HepG2 (cell line): ENCODE measurements around the gene STARD13. TPM values are rescaled to one million over a fixed set of nuclear protein-coding genes. Genes with fewer than 3 reads are reported as not detected.

Experiments used
- ATAC-seq: fragments of 200-7000 bp; cut with Tn5 transposase; 3 replicates; pipeline ENCODE4 v1.9.1; 2020; ENCODE audit warnings: mild to moderate bottlenecking, moderate library complexity
- BruUV-seq: library from RNA; stranded (reverse); fragments of 400-500 nt; replicated peaks from 2 replicates; lab custom pipeline; 2021; lab: Mats Ljungman, UMichigan
- CTCF ChIA-PET: fragments of 300-600 bp; formaldehyde crosslinking; extraction: SDS; loops from one replicate; lab custom pipeline; 2021; ENCODE audit warnings: low total read pairs, inconsistent platforms, low intra/inter-chr PET ratio; lab: Yijun Ruan, JAX
- POLR2A ChIA-PET: fragments of 350-600 bp; sonication (Branson Sonifier 250); formaldehyde crosslinking; loops from one replicate; lab custom pipeline; 2020; ENCODE audit warnings: antibody characterized with exemption, inconsistent platforms; lab: Yijun Ruan, JAX
- DNase-seq: peaks from one replicate; pipeline ENCODE4 v3.0.0-alpha.2; 2015; ENCODE audit warnings: low spot score
- FAIRE-seq: peaks from 3 replicates; lab custom pipeline; 2011; peaks lifted over from hg19 to GRCh38; lab: Jason Lieb, UNC
- H2AFZ ChIP-seq: one replicate; pipeline ENCODE4 v1.6.1; 2011; ENCODE audit warnings: low read length, inconsistent platforms
- H3K27ac ChIP-seq: fragments of 300-600 bp; 3 replicates; pipeline ENCODE4 v1.8.0; 2011; ENCODE audit warnings: mixed run types, mild to moderate bottlenecking, mixed read lengths, low read length, inconsistent platforms; ENCODE audit not compliant: insufficient read depth; ENCODE audit errors: extremely low read length
- H3K27me3 ChIP-seq, 2 experiments: fragments of 200-600 bp in 1 of 2; 2 replicates in 1 of 2; 3 replicates in 1 of 2; pipeline versions ENCODE4 v1.6.0 to v1.8.0; 2011; ENCODE audit warnings: low read length in 2 of 2, mild to moderate bottlenecking in 2 of 2, moderate library complexity in 2 of 2, inconsistent platforms in 1 of 2; ENCODE audit not compliant: insufficient read depth in 2 of 2, control insufficient read depth in 1 of 2
- H3K36me3 ChIP-seq, 2 experiments: fragments of 200-600 bp in 1 of 2; replicated peaks in 1 of 2; 2 replicates in 1 of 2; 3 replicates in 1 of 2; pipeline versions ENCODE4 v1.5.1 to v1.8.0; 2011; ENCODE audit warnings: low read length in 2 of 2, inconsistent platforms in 1 of 2; ENCODE audit not compliant: insufficient read depth in 2 of 2, control insufficient read depth in 1 of 2
- H3K4me1 ChIP-seq: 2 replicates; pipeline ENCODE4 v1.5.1; 2012; ENCODE audit warnings: low read length, inconsistent platforms; ENCODE audit not compliant: insufficient read depth
- H3K4me2 ChIP-seq: 2 replicates; pipeline ENCODE4 v1.6.0; 2011; ENCODE audit warnings: low read depth, low read length, inconsistent platforms
- H3K4me3 ChIP-seq, 3 experiments: fragments of 200-600 bp in 1 of 3; sonication (generic), shearing (Covaris generic) in 1 of 3; replicated peaks in 1 of 3; 2 replicates each; pipeline ENCODE4 v1.5.1; 2011 to 2016; ENCODE audit warnings: low read length in 3 of 3, inconsistent platforms in 2 of 3, low read depth in 2 of 3, mild to moderate bottlenecking in 2 of 3, control low read depth in 1 of 3, mixed read lengths in 1 of 3; ENCODE audit not compliant: insufficient read depth in 1 of 3
- H3K79me2 ChIP-seq: one replicate; pipeline ENCODE4 v1.6.1; 2011; ENCODE audit warnings: low read length, inconsistent platforms; ENCODE audit not compliant: insufficient read depth
- H3K9ac ChIP-seq: 2 replicates; pipeline ENCODE4 v1.6.0; 2011; ENCODE audit warnings: mild to moderate bottlenecking, low read depth, low read length, inconsistent platforms; ENCODE audit not compliant: insufficient read depth
- H3K9me3 ChIP-seq: 2 replicates; pipeline ENCODE4 v1.5.1; 2012; ENCODE audit warnings: mild to moderate bottlenecking, low read length
- H4K20me1 ChIP-seq: 2 replicates; pipeline ENCODE4 v1.6.0; 2011; ENCODE audit warnings: inconsistent platforms, mild to moderate bottlenecking, low read length, moderate library complexity; ENCODE audit not compliant: insufficient read depth
- MTA1 ChIP-seq: sonication (generic); formaldehyde crosslinking; IDR thresholded peaks from 2 replicates; pipeline ENCODE4 v1.4.0; 2020; ENCODE audit warnings: missing genetic modification reagents, mild to moderate bottlenecking, borderline replicate concordance
- YEATS4 ChIP-seq: sonication (generic); formaldehyde crosslinking; IDR thresholded peaks from 2 replicates; pipeline ENCODE4 v1.4.0; 2020; ENCODE audit warnings: missing genetic modification reagents, borderline replicate concordance
- ZNF124 ChIP-seq: sonication (generic); formaldehyde crosslinking; IDR thresholded peaks from 2 replicates; pipeline ENCODE4 v1.4.0; 2020; ENCODE audit warnings: missing genetic modification reagents
- ZNF383 ChIP-seq: sonication (generic); formaldehyde crosslinking; IDR thresholded peaks from 2 replicates; pipeline ENCODE4 v1.4.0; 2020; ENCODE audit warnings: missing genetic modification reagents, mild to moderate bottlenecking, borderline replicate concordance
- ZNF512B ChIP-seq: sonication (generic); formaldehyde crosslinking; IDR thresholded peaks from 2 replicates; pipeline ENCODE4 v1.5.1; 2020; ENCODE audit warnings: missing genetic modification reagents, mild to moderate bottlenecking, borderline replicate concordance
- WGBS: methylation state at CpG from one replicate; pipeline ENCODE4 v1.1.6; 2017; ENCODE audit warnings: low lambda C conversion rate; 5-methylcytosine and 5-hydroxymethylcytosine counted together
- in situ Hi-C: cut with HindIII; loops from 2 replicates; pipeline ENCODE4 v1.10.0; 2017; ENCODE audit warnings: low pct_unique_long_range_greater_than_20kb; ENCODE audit not compliant: extremely low pct_ligation_motif_present
- intact Hi-C: fragments of 100-400 bp; cut with micrococcal nuclease; formaldehyde crosslinking; loops from one replicate; pipeline ENCODE4 v1.10.0; 2022; ENCODE audit not compliant: unreplicated experiment
- polyA plus RNA-seq, 8 experiments: library from polyadenylated mRNA; depleted of rRNA in 3 of 8; stranded (reverse) in 7 of 8; unstranded in 1 of 8; fragments of >200 nt; fragmentation: Illumina TruSeq in 4 of 8; extraction: Trizol in 4 of 8; gene quantifications; 2 replicates each; pipeline versions ENCODE4 v1.2.1 to v1.2.3, GENCODE V29; 2011 to 2016; ENCODE audit warnings: low read depth in 4 of 8, missing spikeins in 1 of 8, mixed read lengths in 1 of 8; ENCODE audit not compliant: insufficient read depth in 1 of 8
- total RNA-seq, 5 experiments: library from RNA; depleted of rRNA; stranded (reverse); fragments of >200 nt; fragmentation: Illumina TruSeq; extraction: Trizol; gene quantifications; 2 replicates each; pipeline ENCODE4 v1.2.3, GENCODE V29; 2016; ENCODE audit warnings: low read depth in 1 of 5

The STARD13 gene
- total and polyA plus RNA-seq, 2 of the 13 experiments (the other 11 are each of a cell fraction or from before 2014, with no cell fraction given) = 12.8 to 14.3 TPM

DNA sequence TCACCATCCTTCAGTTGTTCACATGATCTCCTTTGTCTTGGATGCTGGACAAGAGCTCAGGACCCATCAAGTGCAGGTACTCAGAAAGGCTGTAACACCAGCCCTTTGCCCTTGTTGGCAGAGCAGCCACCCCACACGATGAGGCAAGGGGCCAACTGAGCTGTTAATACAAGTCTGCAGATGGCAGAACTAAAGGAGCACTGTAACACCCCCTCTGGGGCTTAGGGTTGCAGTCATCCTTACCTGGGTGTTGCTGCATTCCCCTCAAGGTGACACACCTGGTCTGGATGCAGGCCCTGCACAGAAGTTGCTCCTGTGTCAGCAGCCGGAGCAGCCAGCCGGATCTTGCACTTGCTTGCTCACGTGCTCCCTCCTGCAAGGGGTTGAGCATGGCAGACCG, 52.0 kb downstream of the STARD13 start (continued):
- no peak for TF ChIP-seq ZNF512B
- no peak for TF ChIP-seq ZNF383 (CRISPR knock-in tag)
- TF ChIP-seq MTA1 (CRISPR knock-in tag) = no peak
- TF ChIP-seq, all 625 proteins: peak for 0

GRCh38 chr13:33232883-33233282, 52.7 kb downstream of the STARD13 start:
- Histone ChIP-seq H3K9ac (no peak overlapping the region), H3K4me3 (no peak overlapping the region), H4K20me1 (no peaks in the 10 kb centered on the region), H3K9me3 (peaks cover 21% of the 10 kb centered on the region), H3K4me2 (no peak overlapping the region), H3K4me1 (peaks cover 60% of the 10 kb centered on the region), H3K27me3 (no peaks in the 10 kb centered on the region), H2AFZ (no peak overlapping the region), H3K27ac (no peak overlapping the region), H3K36me3 (peaks cover 10 to 34% of the 10 kb centered on the region in 2 experiments), H3K79me2 (peaks cover 6% of the 10 kb centered on the region)
- ChIA-PET POLR2A (no interaction called here), CTCF (no interaction called here)
- TF ChIP-seq ZNF124 (CRISPR knock-in tag) (0 out of 2 replicates have a peak, but pooled peaks have one; percentile 42), YEATS4 (CRISPR knock-in tag) (no peak)
- in situ Hi-C loops = no loop called here
- no TSS peak for BruUV-seq
- intact Hi-C loops = no loop called here
- WGBS = 93% methylated on average over 2 of the region's 2 CpGs
- DNase-seq (no peak), ATAC-seq (no peak), FAIRE-seq (no peak)
